Measurements from ENCODE around the gene LBH. TPM values are rescaled to one million over a fixed set of nuclear protein-coding genes. Genes with fewer than 3 reads are reported as not detected.
A peak's percentile ranks its signal among the peaks of the same experiment; 100 is the strongest.

Gene LBH
- polyA plus RNA-seq, 3 donors = 0.41 to 0.76 (median 0.42) TPM

DNA sequence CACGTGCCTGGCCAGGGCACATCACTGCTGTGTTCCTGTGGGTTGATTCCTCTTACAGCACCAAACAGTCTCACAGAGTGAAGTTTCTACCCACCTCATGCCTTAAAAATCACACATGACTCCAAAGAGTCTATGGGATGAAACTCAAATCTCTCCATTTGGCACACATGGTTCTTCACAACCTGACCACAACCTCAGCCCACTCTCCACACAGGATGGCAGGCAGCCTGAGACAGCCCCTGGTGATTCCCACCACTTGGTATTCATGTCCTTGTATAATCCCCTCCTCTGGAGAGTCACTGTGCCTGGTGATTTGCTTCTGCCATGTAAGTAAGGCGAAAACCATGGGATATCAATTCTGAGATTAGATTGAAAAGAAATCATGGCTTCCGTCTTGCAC lies 46.2 kb downstream of the LBH start:
- TF ChIP-seq, protein P1, sequence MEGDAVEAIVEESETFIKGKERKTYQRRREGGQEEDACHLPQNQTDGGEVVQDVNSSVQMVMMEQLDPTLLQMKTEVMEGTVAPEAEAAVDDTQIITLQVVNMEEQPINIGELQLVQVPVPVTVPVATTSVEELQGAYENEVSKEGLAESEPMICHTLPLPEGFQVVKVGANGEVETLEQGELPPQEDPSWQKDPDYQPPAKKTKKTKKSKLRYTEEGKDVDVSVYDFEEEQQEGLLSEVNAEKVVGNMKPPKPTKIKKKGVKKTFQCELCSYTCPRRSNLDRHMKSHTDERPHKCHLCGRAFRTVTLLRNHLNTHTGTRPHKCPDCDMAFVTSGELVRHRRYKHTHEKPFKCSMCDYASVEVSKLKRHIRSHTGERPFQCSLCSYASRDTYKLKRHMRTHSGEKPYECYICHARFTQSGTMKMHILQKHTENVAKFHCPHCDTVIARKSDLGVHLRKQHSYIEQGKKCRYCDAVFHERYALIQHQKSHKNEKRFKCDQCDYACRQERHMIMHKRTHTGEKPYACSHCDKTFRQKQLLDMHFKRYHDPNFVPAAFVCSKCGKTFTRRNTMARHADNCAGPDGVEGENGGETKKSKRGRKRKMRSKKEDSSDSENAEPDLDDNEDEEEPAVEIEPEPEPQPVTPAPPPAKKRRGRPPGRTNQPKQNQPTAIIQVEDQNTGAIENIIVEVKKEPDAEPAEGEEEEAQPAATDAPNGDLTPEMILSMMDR (IDR thresholded peaks at IDR 0.05) = no peak
- intact Hi-C loops (cut with micrococcal nuclease) = no loop called here
- H3K27me3 Mint-ChIP-seq (ENCODE audit: low read depth in 3 of 3) = peaks cover 19 to 37% (median 27%) of the 10 kb centered on the region in 3 donors
- H3K9me3 ChIP-seq (replicated peaks in 1 of 2; ENCODE audit: control insufficient read depth in 1 of 2, insufficient read depth in 1 of 2, low read length in 2 of 2) = no peaks in the 10 kb centered on the region
- H3K4me3 Mint-ChIP-seq = peak overlapping the region in 1 of 2 donors; percentile 39
- H3K27me3 ChIP-seq (ENCODE audit: control insufficient read depth in 2 of 2, insufficient read depth in 2 of 2, low read length in 2 of 2) = peaks cover 2 to 6% of the 10 kb centered on the region in 2 donors
- H3K9me3 Mint-ChIP-seq = peaks cover 0 to 4% (median 0%) of the 10 kb centered on the region in 7 donors
- no peak overlapping the region for H3K4me2 ChIP-seq (replicated peaks; ENCODE audit: extremely low read depth, low read length, poor library complexity, severe bottlenecking)
- peaks cover 7 to 10% of the 10 kb centered on the region in 2 donors for H3K4me1 ChIP-seq (ENCODE audit: control insufficient read depth in 1 of 2, insufficient read depth in 2 of 2, low read length in 2 of 2)
- DNase-seq = no peak
- H3K79me2 ChIP-seq (ENCODE audit: insufficient read depth, low read length) = no peaks in the 10 kb centered on the region
- H3K36me3 ChIP-seq (replicated peaks in 1 of 2; ENCODE audit: control insufficient read depth in 1 of 2, insufficient read depth in 2 of 2, low read length in 2 of 2) = no peaks in the 10 kb centered on the region
- no peak overlapping the region for H2AFZ ChIP-seq (ENCODE audit: insufficient read depth, low read depth, low read length, poor library complexity, severe bottlenecking)
- H3K9ac ChIP-seq (ENCODE audit: insufficient read depth, low read length, poor library complexity, severe bottlenecking) = no peak overlapping the region
- H3K27ac ChIP-seq (ENCODE audit: low read depth in 1 of 2, low read length in 2 of 2) = no peak overlapping the region
- H4K20me1 ChIP-seq (ENCODE audit: insufficient read depth, low read length) = no peaks in the 10 kb centered on the region
- WGBS (ENCODE audit: insufficient coverage) = 100% methylated on average over 1 of the region's 3 CpGs
- H3K36me3 Mint-ChIP-seq = no peaks in the 10 kb centered on the region
- H3K4me1 Mint-ChIP-seq = peaks cover 10% of the 10 kb centered on the region
- H3K4me3 ChIP-seq (replicated peaks in 1 of 3; ENCODE audit: low read depth in 2 of 3, low read length in 3 of 3) = no peak overlapping the region
- H3K27ac Mint-ChIP-seq = no peak overlapping the region

DNA sequence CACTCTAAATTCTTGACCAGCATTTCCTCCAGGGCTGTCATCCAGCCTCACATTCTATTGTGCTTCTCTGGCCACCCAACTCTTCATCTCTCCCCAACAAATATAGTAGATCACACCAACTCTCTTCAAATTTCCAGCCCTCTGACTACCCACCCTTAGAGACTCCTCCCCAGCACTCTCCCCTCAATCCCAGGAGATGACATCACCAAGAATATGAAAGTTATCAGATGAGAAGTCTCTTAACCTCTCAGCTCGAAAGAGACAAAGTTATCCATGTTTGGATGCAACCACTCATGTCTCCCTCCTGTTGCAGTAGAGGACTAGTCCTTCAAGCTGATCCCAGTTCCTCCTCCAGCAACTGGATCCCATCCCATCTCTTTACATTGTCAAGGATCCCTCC lies 47.1 kb downstream of the LBH start:
- Histone ChIP-seq H3K27me3 (ENCODE audit: control insufficient read depth in 2 of 2, insufficient read depth in 2 of 2, low read length in 2 of 2) (peaks cover 4% of the 10 kb centered on the region in 2 donors), H3K36me3 (replicated peaks in 1 of 2; ENCODE audit: control insufficient read depth in 1 of 2, insufficient read depth in 2 of 2, low read length in 2 of 2) (no peaks in the 10 kb centered on the region), H3K9ac (ENCODE audit: insufficient read depth, low read length, poor library complexity, severe bottlenecking) (no peak overlapping the region), H3K9me3 (replicated peaks in 1 of 2; ENCODE audit: control insufficient read depth in 1 of 2, insufficient read depth in 1 of 2, low read length in 2 of 2) (no peaks in the 10 kb centered on the region), H3K27ac (ENCODE audit: low read depth in 1 of 2, low read length in 2 of 2) (no peak overlapping the region), H3K4me1 (ENCODE audit: control insufficient read depth in 1 of 2, insufficient read depth in 2 of 2, low read length in 2 of 2) (peaks cover 7 to 12% of the 10 kb centered on the region in 2 donors), H3K4me3 (replicated peaks in 1 of 3; ENCODE audit: low read depth in 2 of 3, low read length in 3 of 3) (no peak overlapping the region), H4K20me1 (ENCODE audit: insufficient read depth, low read length) (no peaks in the 10 kb centered on the region), H3K79me2 (ENCODE audit: insufficient read depth, low read length) (no peaks in the 10 kb centered on the region), H3K4me2 (replicated peaks; ENCODE audit: extremely low read depth, low read length, poor library complexity, severe bottlenecking) (no peak overlapping the region), H2AFZ (ENCODE audit: insufficient read depth, low read depth, low read length, poor library complexity, severe bottlenecking) (no peak overlapping the region)
- H3K4me1 Mint-ChIP-seq = peaks cover 10% of the 10 kb centered on the region
- no peak for DNase-seq
- H3K9me3 Mint-ChIP-seq = peaks cover 0 to 1% (median 0%) of the 10 kb centered on the region in 7 donors
- H3K36me3 Mint-ChIP-seq = no peaks in the 10 kb centered on the region
- peak overlapping the region in 1 of 2 donors; percentile 37 for H3K4me3 Mint-ChIP-seq
- peaks cover 20 to 36% (median 25%) of the 10 kb centered on the region in 3 donors for H3K27me3 Mint-ChIP-seq (ENCODE audit: low read depth in 3 of 3)
- 100% methylated on average over 1 of the region's 1 CpG for WGBS (ENCODE audit: insufficient coverage)
- H3K27ac Mint-ChIP-seq = no peak overlapping the region
- TF ChIP-seq, protein P1 (IDR thresholded peaks at IDR 0.05) = no peak
- intact Hi-C loops (cut with micrococcal nuclease) = no loop called here

Data from CD14-positive monocyte (primary cell).